ENCODE data around the gene UGT1A7.
"Not testable (repeated sequence)": the region's sequence is repeated elsewhere in the genome, so short reads cannot be mapped to it uniquely, and the experiment has no call there.

Gene UGT1A7

GRCh38 chr2:233712611-233713261 is 31.0 kb downstream of the UGT1A7 start, which contains the start of gene UGT1A5:
Gene UGT1A5, plus strand, starts transcription at chr2:233712907. Its CDS starts 85 bp downstream, at chr2:233712992.
- DNase-seq (ENCODE audit: low read depth in 3 of 3), result no peak

- no peak for DNase-seq (ENCODE audit: low read depth in 3 of 3)
Observed at GRCh38 chr2:233713262-233713615, 31.5 kb downstream of the UGT1A7 start.

- no peak for DNase-seq (ENCODE audit: low read depth in 3 of 3)
Observed at GRCh38 chr2:233714121-233714520, 32.4 kb downstream of the UGT1A7 start.

GRCh38 chr2:233718552-233718951 is 36.9 kb downstream of the UGT1A7 start, which contains the start of gene UGT1A4:
Gene UGT1A4, plus strand, starts transcription at chr2:233718736. Its CDS starts 85 bp downstream, at chr2:233718821.
- no peak for DNase-seq (ENCODE audit: low read depth in 3 of 3)

GRCh38 chr2:233728723-233729301 is 47.1 kb downstream of the UGT1A7 start, which contains the start of gene UGT1A3:
Gene UGT1A3, plus strand, starts transcription at chr2:233729042. Its CDS starts 85 bp downstream, at chr2:233729127.
- no peak for DNase-seq (ENCODE audit: low read depth in 3 of 3)

GRCh38 chr2:233736868-233737653 is 55.4 kb downstream of the UGT1A7 start:
- DNase-seq (ENCODE audit: low read depth in 3 of 3), result not testable (repeated sequence)

- no peak for DNase-seq (ENCODE audit: low read depth in 3 of 3)
Observed at GRCh38 chr2:233740870-233741269, 59.2 kb downstream of the UGT1A7 start.

GRCh38 chr2:233743464-233744259 is 62.0 kb downstream of the UGT1A7 start:
- no peak for DNase-seq (ENCODE audit: low read depth in 3 of 3)

GRCh38 chr2:233745073-233745755 is 63.5 kb downstream of the UGT1A7 start:
- DNase-seq (ENCODE audit: low read depth in 3 of 3), result no peak

GRCh38 chr2:233745838-233746237 is 64.1 kb downstream of the UGT1A7 start:
- DNase-seq (ENCODE audit: low read depth in 3 of 3), result not testable (repeated sequence)

GRCh38 chr2:233746475-233747282 is 65.0 kb downstream of the UGT1A7 start:
- no peak for DNase-seq (ENCODE audit: low read depth in 3 of 3)

- no peak for DNase-seq (ENCODE audit: low read depth in 3 of 3)
Observed at GRCh38 chr2:233747283-233747544, 65.5 kb downstream of the UGT1A7 start.

GRCh38 chr2:233750689-233751088 is 69.0 kb downstream of the UGT1A7 start:
- DNase-seq (ENCODE audit: low read depth in 3 of 3), result not testable (repeated sequence)

- not testable (repeated sequence) for DNase-seq (ENCODE audit: low read depth in 3 of 3)
Observed at GRCh38 chr2:233751212-233752009, 69.7 kb downstream of the UGT1A7 start.

- no peak for DNase-seq (ENCODE audit: low read depth in 3 of 3)
Observed at GRCh38 chr2:233754872-233755611, 73.3 kb downstream of the UGT1A7 start.

GRCh38 chr2:233756429-233757081 is 74.9 kb downstream of the UGT1A7 start:
- no peak for DNase-seq (ENCODE audit: low read depth in 3 of 3)

GRCh38 chr2:233758141-233758540 is 76.4 kb downstream of the UGT1A7 start:
- DNase-seq (ENCODE audit: low read depth in 3 of 3), result no peak

- no peak for DNase-seq (ENCODE audit: low read depth in 3 of 3)
Observed at GRCh38 chr2:233758849-233759248, 77.1 kb downstream of the UGT1A7 start.
